ENCODE measurements around the gene LARGE2. TPM values are rescaled to one million over a fixed set of nuclear protein-coding genes. Genes with fewer than 3 reads are reported as not detected.
A peak's percentile ranks its signal among the peaks of the same experiment; 100 is the strongest.

LARGE2 gene
- polyA plus RNA-seq, 1 donor (not counting 4 experiments of a cell fraction or from before 2014, with no cell fraction given), result 7.1 TPM

- H4K20me1 ChIP-seq (ENCODE audit: control insufficient read depth, extremely low read depth, insufficient read depth, low read length), result no peaks in the 10 kb centered on the region
- DNase-seq (ENCODE audit: low read depth, low spot score), result no peak
- H3K4me3 ChIP-seq (ENCODE audit: control insufficient read depth in 2 of 3, extremely low read depth in 1 of 3, insufficient read depth in 2 of 3, low read depth in 1 of 3, low read length in 3 of 3), result peak overlapping the region; percentile 87 to 92 (median 91)
- dilution Hi-C loops (cut with MboI; ENCODE audit: extremely low pct_ligation_motif_present, low sequenced_read_pairs), result no loop called here
- peaks cover 5% of the 10 kb centered on the region for H3K9me1 ChIP-seq (ENCODE audit: control insufficient read depth, extremely low read depth, insufficient read depth, low read length)
- peaks cover 26% of the 10 kb centered on the region for H3K79me2 ChIP-seq (ENCODE audit: control insufficient read depth, insufficient read depth, low read length)
- peaks cover 13 to 21% of the 10 kb centered on the region in 2 experiments for H3K36me3 ChIP-seq (ENCODE audit: control insufficient read depth in 2 of 2, extremely low read depth in 1 of 2, insufficient read depth in 2 of 2, low read length in 2 of 2)
- H3K9me3 ChIP-seq (ENCODE audit: control insufficient read depth, low read depth, low read length), result no peaks in the 10 kb centered on the region
- TF ChIP-seq EZH2 (IDR thresholded peaks at IDR 0.05; ENCODE audit: low read length), result no peak
- TF ChIP-seq CTCF (optimal IDR thresholded peaks at IDR 0.05 in 1 of 3, IDR thresholded peaks at IDR 0.05 in 1 of 3, conservative IDR thresholded peaks at IDR 0.05 in 1 of 3; ENCODE audit: extremely low read depth in 1 of 3, insufficient read depth in 2 of 3, low read length in 3 of 3), result no peak
- peak overlapping the region; percentile 85 for H3K4me2 ChIP-seq (ENCODE audit: control insufficient read depth, extremely low read depth, insufficient read depth, low read depth, low read length)
- peak; percentile 44 for FAIRE-seq
- peak overlapping the region; percentile 91 for H3K9ac ChIP-seq (ENCODE audit: control insufficient read depth, extremely low read depth, insufficient read depth, low read length)
- peaks cover 8% of the 10 kb centered on the region for H3K4me1 ChIP-seq (ENCODE audit: control insufficient read depth, extremely low read depth, insufficient read depth, low read length)
- H3K27me3 ChIP-seq (ENCODE audit: control insufficient read depth, extremely low read depth, insufficient read depth, low read length), result no peaks in the 10 kb centered on the region
- peak overlapping the region; percentile 79 for H2AFZ ChIP-seq (ENCODE audit: control insufficient read depth, low read length)
- H3K27ac ChIP-seq (ENCODE audit: control insufficient read depth, insufficient read depth, low read length), result peak overlapping the region; percentile 86
Measured at GRCh38 chr11:45918331-45918941, 4.0 kb upstream of the LARGE2 start.

GRCh38 chr11:45918962-45919675 is 3.3 kb upstream of the LARGE2 start:
- H2AFZ ChIP-seq (ENCODE audit: control insufficient read depth, low read length), result no peak overlapping the region
- no peak for TF ChIP-seq CTCF (optimal IDR thresholded peaks at IDR 0.05 in 1 of 3, IDR thresholded peaks at IDR 0.05 in 1 of 3, conservative IDR thresholded peaks at IDR 0.05 in 1 of 3; ENCODE audit: extremely low read depth in 1 of 3, insufficient read depth in 2 of 3, low read length in 3 of 3)
- TF ChIP-seq EZH2 (IDR thresholded peaks at IDR 0.05; ENCODE audit: low read length), result no peak
- peak overlapping the region in 2 of 3 experiments; percentile 91 to 92 for H3K4me3 ChIP-seq (ENCODE audit: control insufficient read depth in 2 of 3, extremely low read depth in 1 of 3, insufficient read depth in 2 of 3, low read depth in 1 of 3, low read length in 3 of 3)
- no peaks in the 10 kb centered on the region for H3K27me3 ChIP-seq (ENCODE audit: control insufficient read depth, extremely low read depth, insufficient read depth, low read length)
- dilution Hi-C loops (cut with MboI; ENCODE audit: extremely low pct_ligation_motif_present, low sequenced_read_pairs), result no loop called here
- DNase-seq (ENCODE audit: low read depth, low spot score), result no peak
- H4K20me1 ChIP-seq (ENCODE audit: control insufficient read depth, extremely low read depth, insufficient read depth, low read length), result no peaks in the 10 kb centered on the region
- H3K9me3 ChIP-seq (ENCODE audit: control insufficient read depth, low read depth, low read length), result no peaks in the 10 kb centered on the region
- peaks cover 30% of the 10 kb centered on the region for H3K79me2 ChIP-seq (ENCODE audit: control insufficient read depth, insufficient read depth, low read length)
- peaks cover 5% of the 10 kb centered on the region for H3K9me1 ChIP-seq (ENCODE audit: control insufficient read depth, extremely low read depth, insufficient read depth, low read length)
- H3K4me1 ChIP-seq (ENCODE audit: control insufficient read depth, extremely low read depth, insufficient read depth, low read length), result peaks cover 11% of the 10 kb centered on the region
- peaks cover 12 to 19% of the 10 kb centered on the region in 2 experiments for H3K36me3 ChIP-seq (ENCODE audit: control insufficient read depth in 2 of 2, extremely low read depth in 1 of 2, insufficient read depth in 2 of 2, low read length in 2 of 2)
- peak overlapping the region; percentile 85 for H3K4me2 ChIP-seq (ENCODE audit: control insufficient read depth, extremely low read depth, insufficient read depth, low read depth, low read length)
- no peak overlapping the region for H3K27ac ChIP-seq (ENCODE audit: control insufficient read depth, insufficient read depth, low read length)
- no peak overlapping the region for H3K9ac ChIP-seq (ENCODE audit: control insufficient read depth, extremely low read depth, insufficient read depth, low read length)
- no peak for FAIRE-seq

All from keratinocyte (primary cell).